ENCODE data around the gene YAP1. TPM values are rescaled to one million over a fixed set of nuclear protein-coding genes. Genes with fewer than 3 reads are reported as not detected.

YAP1 gene
- total RNA-seq, 1 donor from 2014 or later, result 98.6 TPM

- no peak for ATAC-seq
- DNase-seq, result no peak
- intact Hi-C loops (cut with micrococcal nuclease), result no loop called here
Measured at GRCh38 chr11:102151784-102152525, 41.7 kb downstream of the YAP1 start.

DNA sequence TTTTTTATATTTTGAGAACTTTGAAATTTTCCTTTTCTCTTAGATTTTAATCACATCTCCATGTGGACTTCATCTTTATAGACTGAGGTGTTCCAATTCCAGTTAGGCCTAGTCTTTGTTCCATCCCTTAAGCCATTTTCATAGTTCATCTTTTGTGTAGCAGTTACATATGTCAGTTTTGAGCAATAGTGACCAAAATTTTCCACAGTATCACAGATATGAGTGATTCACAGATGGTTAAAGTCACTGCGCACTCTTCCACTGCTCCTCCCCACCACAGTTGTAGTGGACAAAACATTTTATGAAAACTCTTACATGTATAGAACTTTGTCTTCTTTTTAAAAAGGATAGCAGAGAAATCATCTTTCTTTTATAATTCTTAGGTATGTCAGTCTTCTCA lies 42.8 kb downstream of the YAP1 start:
- DNase-seq (no peak), ATAC-seq (no peak)
- intact Hi-C loops (cut with micrococcal nuclease), result no loop called here

DNA sequence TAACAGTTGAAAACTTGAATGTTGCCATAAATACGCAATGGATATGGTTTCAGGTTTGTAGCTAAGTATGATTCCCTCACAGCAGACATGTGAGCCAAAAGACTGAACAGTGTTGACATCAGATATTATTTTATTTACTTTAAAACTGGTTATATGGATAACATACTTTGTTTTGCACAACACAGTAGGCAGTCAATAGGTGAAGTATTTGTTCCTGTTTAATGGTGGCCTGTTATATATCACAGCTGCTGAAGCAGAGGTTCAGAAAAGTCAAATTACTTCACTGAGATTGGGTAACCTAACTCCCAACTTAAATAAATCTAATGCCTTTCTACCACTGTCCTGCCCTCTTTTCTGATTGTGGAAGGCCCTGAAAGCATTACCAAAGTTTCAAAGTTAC lies 44.6 kb downstream of the YAP1 start:
- no peak for ATAC-seq
- no peak for DNase-seq
- intact Hi-C loops (cut with micrococcal nuclease), result loop anchor here (5.0 kb wide), 1 partner anchor 43 kb away; the partner anchor contains the start of gene YAP1

DNA sequence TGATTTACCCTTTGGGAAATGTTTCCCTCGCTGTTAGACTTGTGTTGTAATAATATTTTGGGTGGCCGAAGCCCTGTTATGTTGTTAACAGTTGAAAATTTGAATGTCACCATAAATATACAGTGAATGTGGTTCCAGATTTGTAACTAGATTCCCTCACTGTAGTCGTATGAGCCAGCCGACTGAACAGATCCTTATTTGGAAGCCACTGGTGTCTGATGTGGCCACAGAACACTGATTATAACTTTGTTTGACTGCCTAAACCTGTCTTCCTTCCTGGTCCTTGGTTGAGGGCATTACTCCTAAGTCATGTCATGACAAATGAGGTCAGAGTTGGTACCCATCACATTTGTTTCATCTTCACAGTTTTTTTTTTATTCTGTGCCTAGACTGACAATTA lies 45.4 kb downstream of the YAP1 start:
- ATAC-seq (peak; percentile 16), DNase-seq (no peak)
- intact Hi-C loops (cut with micrococcal nuclease), result loop anchor here (5.0 kb wide), 1 partner anchor 43 kb away; the partner anchor contains the start of gene YAP1

DNA sequence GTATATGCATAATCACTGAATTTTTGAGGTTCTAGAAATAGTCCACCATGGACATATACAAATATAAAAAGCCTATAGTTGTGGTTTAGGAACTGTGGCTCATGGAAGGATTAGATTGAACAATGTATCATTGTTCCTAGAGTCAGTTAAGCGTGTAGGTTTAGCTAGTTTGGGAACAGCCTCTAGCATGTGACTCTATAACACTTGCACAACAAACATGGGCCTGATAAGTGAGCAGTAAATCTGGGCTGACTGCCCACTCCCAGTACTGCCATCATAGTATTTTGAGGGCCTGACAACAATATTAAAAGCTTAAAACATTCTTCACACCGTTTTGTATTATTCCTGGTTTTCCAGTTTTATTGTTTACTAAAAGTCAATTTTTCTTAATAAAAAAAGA lies 47.0 kb downstream of the YAP1 start:
- DNase-seq (peak; percentile 68), ATAC-seq (peak; percentile 95)
- intact Hi-C loops (cut with micrococcal nuclease), result loop anchor here (5.0 kb wide), 1 partner anchor 45 kb away; the partner anchor contains the start of gene YAP1

- intact Hi-C loops (cut with micrococcal nuclease), result loop anchor here (5.0 kb wide), 1 partner anchor 46 kb away; the partner anchor contains the start of gene YAP1
- ATAC-seq (peak; percentile 36), DNase-seq (no peak)
Measured at GRCh38 chr11:102158164-102158735, 48.0 kb downstream of the YAP1 start.

DNA sequence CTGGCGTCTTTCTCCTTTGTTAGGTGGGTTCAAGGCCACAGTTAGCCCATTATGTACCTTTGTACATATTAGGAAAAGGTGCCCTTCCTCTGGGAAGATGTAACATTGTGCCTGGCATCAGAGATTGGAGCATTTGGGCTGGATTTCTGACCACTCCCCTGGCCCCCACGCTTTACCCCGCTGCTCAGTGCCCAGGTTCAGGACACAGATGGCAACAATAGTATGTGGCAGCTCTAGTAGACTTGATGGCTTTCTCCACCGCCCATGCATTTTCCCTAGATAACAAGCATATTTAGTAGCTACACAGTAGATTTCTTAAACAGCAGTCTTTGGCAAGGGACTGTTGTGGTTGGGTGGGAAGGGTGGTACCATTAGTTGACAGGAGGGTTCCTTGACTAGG lies 53.1 kb downstream of the YAP1 start:
- no peak for DNase-seq
- intact Hi-C loops (cut with micrococcal nuclease), result no loop called here
- no peak for ATAC-seq

DNA sequence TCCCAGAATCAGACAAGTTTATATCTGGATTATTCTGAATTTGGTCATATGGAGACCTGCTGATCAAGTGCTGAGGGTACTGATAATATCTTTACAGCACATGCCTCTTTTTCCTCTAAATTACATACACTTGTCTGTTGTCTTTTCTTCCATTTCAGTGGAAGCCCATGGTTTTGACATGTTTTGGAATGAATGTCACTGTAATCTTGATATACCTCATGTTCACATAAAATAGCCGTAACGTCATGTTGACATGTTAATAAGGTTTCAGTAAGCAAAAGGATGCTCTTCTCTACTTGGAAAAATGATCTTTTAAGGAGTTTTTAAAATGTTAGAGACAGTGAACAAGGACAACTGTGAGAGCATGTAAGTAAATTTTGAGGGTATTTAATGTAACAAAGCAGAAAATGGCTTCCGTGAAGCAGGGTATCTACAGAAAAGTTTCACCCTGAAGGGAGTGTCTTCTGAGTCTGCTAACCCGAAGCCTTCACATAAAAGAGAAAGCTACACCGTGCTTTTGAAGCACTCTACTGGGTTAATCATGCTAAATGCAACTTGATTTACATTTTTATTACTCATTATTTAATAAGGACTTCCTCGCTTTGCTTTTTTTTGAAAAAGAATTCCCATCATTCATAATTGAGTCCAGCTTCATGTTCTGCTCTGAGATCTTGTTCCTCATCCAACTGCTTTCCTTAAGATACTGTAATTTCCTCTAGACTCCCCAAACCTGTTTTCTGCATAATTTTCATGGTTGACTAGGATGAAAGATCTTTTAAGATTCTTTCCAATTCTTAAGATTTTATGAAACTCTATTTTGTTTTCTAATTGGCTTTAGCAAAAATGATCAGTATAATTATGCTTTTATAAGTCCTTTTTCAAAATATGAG lies 56.2 kb downstream of the YAP1 start:
- ATAC-seq, result no peak
- DNase-seq, result no peak
- intact Hi-C loops (cut with micrococcal nuclease), result no loop called here

DNA sequence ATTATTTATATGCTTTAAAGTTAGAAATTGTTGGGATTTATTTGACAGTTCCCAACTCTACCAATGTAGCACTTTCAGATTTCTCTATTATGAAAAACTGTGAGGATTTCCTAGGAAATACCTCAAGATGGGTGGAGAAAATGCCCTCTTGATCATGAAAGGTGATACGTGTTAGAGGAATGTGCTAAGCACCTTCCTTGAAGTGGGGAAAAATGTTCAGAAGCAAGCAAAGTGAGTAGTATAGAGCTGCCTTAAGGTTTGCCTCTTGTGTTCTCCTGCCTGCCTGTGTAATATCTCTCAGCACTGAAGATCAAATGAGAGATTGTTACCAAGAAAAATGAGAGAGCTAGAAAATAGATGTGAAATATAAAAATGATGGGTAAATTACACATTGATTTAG lies 58.2 kb downstream of the YAP1 start:
- no peak for ATAC-seq
- intact Hi-C loops (cut with micrococcal nuclease), result no loop called here
- DNase-seq, result no peak

DNA sequence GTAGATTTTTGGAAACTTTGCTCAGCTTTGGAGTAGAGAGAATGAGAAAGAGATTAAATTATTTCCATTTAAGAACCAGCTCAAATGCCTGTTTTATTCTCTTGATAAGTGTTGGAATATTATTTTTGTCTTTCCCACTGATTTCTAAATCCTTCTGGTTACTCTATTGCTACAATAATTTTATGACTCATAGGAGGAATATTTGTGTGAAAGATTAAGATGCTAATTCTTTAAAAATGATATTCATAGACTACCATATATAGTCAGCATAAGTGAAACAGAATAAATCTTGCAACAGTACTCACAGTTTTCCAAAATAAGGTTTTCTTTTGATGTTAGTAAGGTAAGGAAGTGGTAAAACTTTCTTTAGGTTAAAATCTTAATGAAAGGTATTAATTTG lies 60.9 kb downstream of the YAP1 start:
- DNase-seq, result no peak
- peak; percentile 38 for ATAC-seq

GRCh38 chr11:102172127-102172848 lies 62.0 kb downstream of the YAP1 start:
- intact Hi-C loops (cut with micrococcal nuclease), result no loop called here
- DNase-seq (no peak), ATAC-seq (peak; percentile 57)

More for the DNA sequence above, 60.9 kb downstream of the YAP1 start:
- intact Hi-C loops (cut with micrococcal nuclease), result no loop called here

DNA sequence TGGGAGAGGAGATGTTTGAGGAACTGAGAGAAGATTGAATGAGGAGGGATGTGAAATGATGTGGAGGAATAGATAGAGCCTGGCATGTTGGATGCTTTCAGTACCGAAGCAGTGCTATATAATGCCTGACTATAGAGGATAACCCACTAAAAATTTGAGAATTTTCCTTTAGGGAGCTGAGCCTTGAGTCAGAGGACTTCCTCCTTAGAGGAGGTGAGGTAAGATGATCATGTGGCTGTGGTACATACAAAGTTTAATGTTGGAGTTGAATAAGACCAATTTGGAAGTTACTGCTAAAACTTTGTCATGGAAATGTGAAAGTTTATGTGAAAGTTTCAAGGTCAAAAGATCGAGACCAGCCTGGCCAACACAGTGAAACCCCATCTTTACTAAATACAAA lies 66.9 kb downstream of the YAP1 start:
- no peak for ATAC-seq
- intact Hi-C loops (cut with micrococcal nuclease), result no loop called here

DNA sequence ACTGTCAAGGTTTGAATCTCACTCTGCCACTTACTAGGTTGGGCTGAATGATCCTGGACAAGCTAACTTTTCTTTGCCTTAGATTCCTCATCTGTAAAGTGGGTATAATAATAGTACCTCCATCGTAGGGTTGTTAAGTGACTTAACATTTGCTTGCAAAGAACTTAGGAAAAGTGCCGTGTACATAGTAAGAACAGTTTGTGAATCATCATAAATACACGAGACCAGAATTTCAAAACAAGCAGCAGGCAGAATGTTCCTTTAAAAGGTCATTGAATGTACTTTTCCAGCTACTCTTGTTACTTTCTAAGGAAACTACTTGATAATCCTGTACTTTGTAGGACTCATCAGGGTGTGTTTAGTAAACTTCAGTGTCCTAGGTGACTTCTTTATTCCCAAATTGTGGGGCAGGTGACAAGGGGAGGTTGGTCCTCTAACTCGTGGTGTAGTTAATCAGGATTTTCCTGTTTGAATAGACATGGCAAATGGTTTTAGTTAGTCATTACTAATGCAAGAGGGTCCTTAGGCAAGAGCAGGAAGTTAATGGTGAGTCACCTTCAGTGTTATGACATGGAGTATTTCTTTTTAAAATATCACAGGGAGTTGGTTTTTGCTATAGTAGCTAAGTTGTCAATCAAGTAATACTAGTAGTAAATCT lies 67.9 kb downstream of the YAP1 start:
- intact Hi-C loops (cut with micrococcal nuclease), result no loop called here
- DNase-seq (no peak), ATAC-seq (peak; percentile 35)

More for the DNA sequence above, 66.9 kb downstream of the YAP1 start:
- DNase-seq, result no peak

DNA sequence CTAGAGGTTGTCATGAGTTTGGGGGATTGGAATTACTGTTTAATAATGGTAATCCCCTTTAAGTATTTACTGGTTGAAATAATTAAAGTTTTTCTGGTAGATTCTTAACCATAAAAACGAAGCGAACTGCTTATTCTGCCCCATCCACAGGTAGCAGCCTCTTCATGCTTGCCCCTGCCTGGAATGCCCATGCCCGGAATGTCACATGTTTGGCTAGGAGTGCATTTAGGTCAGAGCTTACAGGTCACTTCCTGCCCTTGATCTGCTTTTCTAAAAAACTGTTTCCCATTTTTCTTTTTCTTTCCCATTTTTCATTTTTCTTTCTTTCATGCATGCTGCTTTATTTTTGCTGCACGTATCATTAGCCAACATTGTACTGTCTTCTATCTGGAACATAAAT lies 69.1 kb downstream of the YAP1 start:
- intact Hi-C loops (cut with micrococcal nuclease), result no loop called here
- DNase-seq, result no peak
- ATAC-seq, result no peak

- DNase-seq, result no peak
- no peak for ATAC-seq
- intact Hi-C loops (cut with micrococcal nuclease), result no loop called here
Measured at GRCh38 chr11:102184269-102184987, 74.2 kb downstream of the YAP1 start.

- no peak for ATAC-seq
- intact Hi-C loops (cut with micrococcal nuclease), result no loop called here
- DNase-seq, result no peak
Measured at GRCh38 chr11:102186551-102187191, 76.4 kb downstream of the YAP1 start.

DNA sequence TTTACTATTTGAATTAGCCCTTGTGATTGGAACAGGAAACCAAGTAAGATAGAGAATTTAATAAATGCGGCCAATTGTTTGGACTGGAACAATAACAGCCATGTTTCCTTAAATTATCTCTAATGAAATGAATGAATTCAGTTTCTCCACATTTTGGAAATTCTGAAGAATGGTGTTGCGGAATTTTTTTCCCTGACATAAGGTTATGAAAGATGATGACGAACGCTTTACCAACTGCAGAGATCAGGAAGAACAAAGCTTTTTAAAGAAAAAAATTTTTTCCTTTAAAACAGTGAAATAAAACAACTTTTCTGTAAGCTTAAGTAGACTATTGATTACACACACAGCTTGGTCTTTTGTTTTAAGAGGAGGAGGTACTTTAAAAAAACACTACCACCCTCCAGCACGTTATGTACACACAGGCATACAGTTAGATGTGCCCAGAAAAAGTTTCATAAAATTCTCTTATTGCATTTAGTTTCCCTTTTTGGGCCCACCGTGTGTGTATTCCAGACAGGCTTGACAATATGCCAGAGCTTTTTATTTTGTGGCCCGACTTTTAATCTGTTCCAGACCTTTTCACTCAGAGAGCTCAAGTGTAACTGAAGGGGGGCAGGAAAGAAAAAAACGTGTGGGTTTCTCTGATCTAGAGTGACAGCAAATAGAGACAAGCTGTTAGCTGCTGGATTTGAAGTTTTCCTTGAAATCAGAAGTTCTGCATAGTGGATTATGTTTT lies 77.3 kb downstream of the YAP1 start:
- DNase-seq, result no peak
- peak; percentile 46 for ATAC-seq
- intact Hi-C loops (cut with micrococcal nuclease), result no loop called here

Data from left ventricle myocardium superior (tissue), 1 donor.